Neural cell (in vitro differentiated cells): ENCODE measurements around the gene MEAK7.

Source experiments
- CTCF ChIP-seq: fragments of 450-650 bp; IDR thresholded peaks from 2 replicates; pipeline ENCODE4 v1.5.1; 2014; ENCODE audit warnings: antibody characterized with exemption, mild to moderate bottlenecking, moderate library complexity; ENCODE audit not compliant: poor library complexity, severe bottlenecking
- EP300 ChIP-seq: fragments of 450-650 bp; conservative IDR thresholded peaks from 2 replicates; pipeline ENCODE4 v1.6.1; 2014; ENCODE audit warnings: antibody characterized with exemption, mild to moderate bottlenecking, moderate library complexity; ENCODE audit not compliant: poor library complexity, severe bottlenecking
- MXI1 ChIP-seq: fragments of 450-650 bp; conservative IDR thresholded peaks from 2 replicates; pipeline ENCODE4 v1.6.1; 2014; ENCODE audit warnings: antibody characterized with exemption, mild to moderate bottlenecking; ENCODE audit not compliant: poor library complexity, severe bottlenecking
- POLR2AphosphoS5 ChIP-seq: IDR thresholded peaks from 2 replicates; pipeline ENCODE4 v1.6.1; 2012
- RAD21 ChIP-seq: fragments of 450-650 bp; conservative IDR thresholded peaks from 2 replicates; pipeline ENCODE4 v1.6.1; 2014; ENCODE audit warnings: antibody characterized with exemption, mild to moderate bottlenecking, moderate library complexity
- TAF1 ChIP-seq: IDR thresholded peaks from 2 replicates; pipeline ENCODE4 v1.6.1; 2012; ENCODE audit warnings: low read depth

GRCh38 chr16:84537491-84538151, 33.2 kb upstream of the MEAK7 start:
- no peak for TF ChIP-seq RAD21
- no peak for TF ChIP-seq CTCF
- TF ChIP-seq TAF1, result no peak
- TF ChIP-seq MXI1, result no peak
- TF ChIP-seq EP300, result no peak
- TF ChIP-seq POLR2AphosphoS5, result no peak
